Mammary epithelial cell (primary cell): ENCODE data around the gene KRT16.

ENCODE experiments used
- CTCF ChIP-seq, 2 donors: IDR thresholded peaks in 1 of 2; conservative IDR thresholded peaks in 1 of 2; 2 replicates each; pipeline ENCODE4 v1.5.1; 2011 to 2012; ENCODE audit warnings: inconsistent platforms in 2 of 2, low read length in 2 of 2, mild to moderate bottlenecking in 2 of 2, control low read depth in 1 of 2, low read depth in 1 of 2; ENCODE audit not compliant: insufficient read depth in 1 of 2; ENCODE audit errors: extremely low read depth in 1 of 2
- EZH2 ChIP-seq: IDR thresholded peaks from 2 replicates; pipeline ENCODE4 v1.6.1; 2012; ENCODE audit warnings: low read length, inconsistent platforms, borderline replicate concordance

DNA sequence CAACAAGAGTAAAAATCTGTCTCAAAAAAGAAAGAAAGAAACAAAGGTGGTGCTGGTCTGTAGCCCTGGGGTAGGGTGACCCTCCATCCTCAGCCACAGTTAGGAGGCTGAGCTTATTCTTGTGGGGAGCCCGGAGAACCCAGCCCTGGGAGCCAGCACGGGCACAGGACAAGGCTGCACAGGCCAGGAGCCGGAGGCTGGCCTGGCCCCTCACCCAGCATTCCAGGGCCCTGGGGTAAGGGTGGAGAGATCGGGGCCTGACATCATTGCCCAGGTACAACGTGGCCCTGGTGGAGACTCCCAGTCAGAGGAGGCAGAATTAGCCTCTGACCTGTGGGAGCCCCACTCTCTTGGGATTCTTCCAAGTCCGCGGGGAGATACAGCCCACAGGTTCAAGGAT, 22.1 kb upstream of the KRT16 start:
- TF ChIP-seq CTCF (conservative IDR thresholded peaks at IDR 0.05 in 1 of 2, IDR thresholded peaks at IDR 0.05 in 1 of 2; ENCODE audit: extremely low read depth in 1 of 2, insufficient read depth in 1 of 2, low read depth in 1 of 2, low read length in 2 of 2): no peak
- no peak for TF ChIP-seq EZH2
